GM10266 (cell line): Measurements from ENCODE around the gene OR10H3.

Experiments
- DNase-seq: peaks from one replicate; pipeline ENCODE4 v3.0.0; 2012; ENCODE audit errors: extremely low spot score
- TF ChIP-seq, protein P1 (sequence below): IDR thresholded peaks from 2 replicates; pipeline ENCODE4 v1.5.1; 2012; ENCODE audit warnings: mild to moderate bottlenecking, low read depth; ENCODE audit not compliant: control insufficient read depth, insufficient read depth; ENCODE audit errors: missing control alignments

Gene OR10H3

DNA sequence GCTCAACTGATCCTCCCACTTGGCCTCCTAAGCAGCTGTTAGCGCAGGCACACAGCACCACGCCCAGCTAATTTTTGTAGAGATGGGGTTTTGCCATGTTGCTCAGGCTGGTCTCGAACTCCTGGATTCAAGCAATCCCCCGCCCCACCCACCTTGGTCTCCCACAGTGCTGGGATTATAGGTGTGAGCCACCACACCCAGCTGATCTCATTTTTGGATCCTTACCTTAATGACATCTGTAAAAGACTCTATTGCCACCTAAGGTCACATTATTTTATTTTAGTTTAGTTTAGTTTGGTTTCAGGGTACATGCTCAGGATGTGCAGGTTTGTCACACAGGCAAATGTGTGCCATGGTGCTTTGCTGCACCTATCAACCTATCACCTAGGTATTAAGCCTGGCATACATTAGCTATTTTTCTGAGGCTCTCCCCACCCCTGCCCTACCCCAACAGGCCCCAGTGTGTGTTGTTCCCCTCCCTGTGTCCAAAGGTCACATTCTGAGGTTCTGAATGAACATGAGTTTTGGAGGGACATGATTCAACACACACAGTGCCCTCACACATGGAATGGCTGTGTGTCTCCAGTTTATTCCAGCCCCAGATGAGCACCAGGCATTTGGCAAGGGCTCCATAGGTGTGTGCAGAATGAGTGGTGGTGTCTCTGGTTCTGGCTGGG, 50.9 kb downstream of the OR10H3 start:
- TF ChIP-seq, protein P1, sequence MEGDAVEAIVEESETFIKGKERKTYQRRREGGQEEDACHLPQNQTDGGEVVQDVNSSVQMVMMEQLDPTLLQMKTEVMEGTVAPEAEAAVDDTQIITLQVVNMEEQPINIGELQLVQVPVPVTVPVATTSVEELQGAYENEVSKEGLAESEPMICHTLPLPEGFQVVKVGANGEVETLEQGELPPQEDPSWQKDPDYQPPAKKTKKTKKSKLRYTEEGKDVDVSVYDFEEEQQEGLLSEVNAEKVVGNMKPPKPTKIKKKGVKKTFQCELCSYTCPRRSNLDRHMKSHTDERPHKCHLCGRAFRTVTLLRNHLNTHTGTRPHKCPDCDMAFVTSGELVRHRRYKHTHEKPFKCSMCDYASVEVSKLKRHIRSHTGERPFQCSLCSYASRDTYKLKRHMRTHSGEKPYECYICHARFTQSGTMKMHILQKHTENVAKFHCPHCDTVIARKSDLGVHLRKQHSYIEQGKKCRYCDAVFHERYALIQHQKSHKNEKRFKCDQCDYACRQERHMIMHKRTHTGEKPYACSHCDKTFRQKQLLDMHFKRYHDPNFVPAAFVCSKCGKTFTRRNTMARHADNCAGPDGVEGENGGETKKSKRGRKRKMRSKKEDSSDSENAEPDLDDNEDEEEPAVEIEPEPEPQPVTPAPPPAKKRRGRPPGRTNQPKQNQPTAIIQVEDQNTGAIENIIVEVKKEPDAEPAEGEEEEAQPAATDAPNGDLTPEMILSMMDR: no peak

DNA sequence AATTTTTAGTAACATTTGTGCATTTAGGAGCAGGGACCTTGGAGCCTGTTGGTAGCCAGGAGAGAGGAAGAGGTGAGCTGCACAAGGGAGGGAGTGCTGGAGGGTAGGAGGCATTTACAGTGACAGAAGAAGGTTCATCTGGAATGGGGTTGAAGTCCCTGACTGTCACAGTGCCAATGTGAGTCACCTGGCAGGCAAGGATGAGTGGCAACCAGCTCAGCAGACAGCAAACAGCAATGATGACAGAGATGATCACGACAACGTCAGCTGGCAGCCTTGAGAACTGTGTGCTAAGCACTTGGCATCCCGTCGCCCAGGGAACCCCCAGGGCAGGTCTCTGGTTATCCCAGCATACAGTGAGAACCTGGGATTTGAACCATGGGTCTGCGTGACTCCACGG, 52.3 kb downstream of the OR10H3 start:
- TF ChIP-seq, protein P1: no peak
- no peak for DNase-seq

More for the DNA sequence above, 50.9 kb downstream of the OR10H3 start:
- no peak for DNase-seq
